ENCODE results near the gene ST6GAL1. TPM values are rescaled to one million over a fixed set of nuclear protein-coding genes. Genes with fewer than 3 reads are reported as not detected.

The ST6GAL1 gene
- total RNA-seq, 1 experiment from 2014 or later = 15.6 TPM

DNA sequence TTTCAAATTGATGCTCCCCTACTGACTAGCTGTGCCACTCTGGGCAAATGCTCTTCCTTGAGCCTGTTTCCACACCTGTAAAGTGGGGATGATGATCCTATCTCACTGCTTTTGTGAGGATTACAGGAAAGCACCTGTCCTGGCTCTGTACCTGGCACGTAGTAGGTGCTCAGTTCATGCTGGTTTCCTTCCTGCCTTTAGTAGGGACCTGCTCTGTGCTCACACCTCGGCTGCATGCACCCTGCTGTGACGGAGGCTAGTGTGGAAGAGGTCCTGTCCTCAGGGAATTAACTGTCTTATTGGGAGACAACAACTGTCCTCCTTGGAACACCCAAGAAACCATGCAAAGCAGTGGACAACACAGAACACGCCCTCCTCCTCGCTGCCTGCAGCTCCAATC, 147.2 kb downstream of the ST6GAL1 start:
- no peak overlapping the region for H3K4me2 ChIP-seq (ENCODE audit: low read length)
- H3K79me2 ChIP-seq (ENCODE audit: insufficient read depth, low read length) = no peaks in the 10 kb centered on the region
- no peak overlapping the region for H3K9ac ChIP-seq (ENCODE audit: low read length)
- H3K36me3 ChIP-seq (ENCODE audit: control insufficient read depth in 1 of 2, insufficient read depth in 2 of 2, low read length in 2 of 2) = no peaks in the 10 kb centered on the region
- no peaks in the 10 kb centered on the region for H4K20me1 ChIP-seq (ENCODE audit: insufficient read depth)
- no peak overlapping the region for H3K27ac ChIP-seq (ENCODE audit: low read depth, low read length)
- H2AFZ ChIP-seq (ENCODE audit: low read depth, low read length, poor library complexity, severe bottlenecking) = no peak overlapping the region
- H3K27me3 ChIP-seq (ENCODE audit: insufficient read depth, low read length) = no peaks in the 10 kb centered on the region
- intact Hi-C loops (cut with micrococcal nuclease) = no loop called here
- H3K4me1 ChIP-seq (ENCODE audit: control insufficient read depth in 1 of 2, insufficient read depth in 2 of 2, low read length in 2 of 2) = no peaks in the 10 kb centered on the region
- H3K4me3 ChIP-seq (replicated peaks in 1 of 2; ENCODE audit: low read depth in 1 of 2, low read length in 2 of 2) = no peak overlapping the region
- TF ChIP-seq, protein P1, sequence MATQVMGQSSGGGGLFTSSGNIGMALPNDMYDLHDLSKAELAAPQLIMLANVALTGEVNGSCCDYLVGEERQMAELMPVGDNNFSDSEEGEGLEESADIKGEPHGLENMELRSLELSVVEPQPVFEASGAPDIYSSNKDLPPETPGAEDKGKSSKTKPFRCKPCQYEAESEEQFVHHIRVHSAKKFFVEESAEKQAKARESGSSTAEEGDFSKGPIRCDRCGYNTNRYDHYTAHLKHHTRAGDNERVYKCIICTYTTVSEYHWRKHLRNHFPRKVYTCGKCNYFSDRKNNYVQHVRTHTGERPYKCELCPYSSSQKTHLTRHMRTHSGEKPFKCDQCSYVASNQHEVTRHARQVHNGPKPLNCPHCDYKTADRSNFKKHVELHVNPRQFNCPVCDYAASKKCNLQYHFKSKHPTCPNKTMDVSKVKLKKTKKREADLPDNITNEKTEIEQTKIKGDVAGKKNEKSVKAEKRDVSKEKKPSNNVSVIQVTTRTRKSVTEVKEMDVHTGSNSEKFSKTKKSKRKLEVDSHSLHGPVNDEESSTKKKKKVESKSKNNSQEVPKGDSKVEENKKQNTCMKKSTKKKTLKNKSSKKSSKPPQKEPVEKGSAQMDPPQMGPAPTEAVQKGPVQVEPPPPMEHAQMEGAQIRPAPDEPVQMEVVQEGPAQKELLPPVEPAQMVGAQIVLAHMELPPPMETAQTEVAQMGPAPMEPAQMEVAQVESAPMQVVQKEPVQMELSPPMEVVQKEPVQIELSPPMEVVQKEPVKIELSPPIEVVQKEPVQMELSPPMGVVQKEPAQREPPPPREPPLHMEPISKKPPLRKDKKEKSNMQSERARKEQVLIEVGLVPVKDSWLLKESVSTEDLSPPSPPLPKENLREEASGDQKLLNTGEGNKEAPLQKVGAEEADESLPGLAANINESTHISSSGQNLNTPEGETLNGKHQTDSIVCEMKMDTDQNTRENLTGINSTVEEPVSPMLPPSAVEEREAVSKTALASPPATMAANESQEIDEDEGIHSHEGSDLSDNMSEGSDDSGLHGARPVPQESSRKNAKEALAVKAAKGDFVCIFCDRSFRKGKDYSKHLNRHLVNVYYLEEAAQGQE (IDR thresholded peaks at IDR 0.05; ENCODE audit: low read depth) = no peak
- TF ChIP-seq EGR1 (IDR thresholded peaks at IDR 0.05; ENCODE audit: low read depth) (no peak), SP1 (IDR thresholded peaks at IDR 0.05; ENCODE audit: low read depth) (no peak), SIN3A (IDR thresholded peaks at IDR 0.05; ENCODE audit: low read depth) (no peak), RAD21 (IDR thresholded peaks at IDR 0.05; ENCODE audit: low read depth) (no peak), FOSL1 (IDR thresholded peaks at IDR 0.05; ENCODE audit: low read depth) (no peak), TCF7L2 (IDR thresholded peaks at IDR 0.05; ENCODE audit: borderline replicate concordance, extremely low read depth, insufficient read depth, insufficient read length) (no peak), YY1 (IDR thresholded peaks at IDR 0.05; ENCODE audit: extremely low read depth, insufficient replicate concordance, low read depth, low read length) (no peak)
- TF ChIP-seq, protein P2, sequence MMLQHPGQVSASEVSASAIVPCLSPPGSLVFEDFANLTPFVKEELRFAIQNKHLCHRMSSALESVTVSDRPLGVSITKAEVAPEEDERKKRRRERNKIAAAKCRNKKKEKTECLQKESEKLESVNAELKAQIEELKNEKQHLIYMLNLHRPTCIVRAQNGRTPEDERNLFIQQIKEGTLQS (IDR thresholded peaks at IDR 0.05) = no peak
- no peaks in the 10 kb centered on the region for H3K9me3 ChIP-seq (ENCODE audit: control insufficient read depth in 1 of 2, insufficient read depth in 1 of 2, low read depth in 1 of 2, low read length in 2 of 2)
- no TSS peak for BruUV-seq (replicated peaks)
- no peaks in the 10 kb centered on the region for H3K9me2 ChIP-seq (ENCODE audit: insufficient read depth)
- ChIA-PET POLR2A (no interaction called here), CTCF (no interaction called here), RAD21 (ENCODE audit: low non-redundant PET in 1 of 2, low total read pairs in 2 of 2, uncharacterized antibody in 2 of 2, unreplicated experiment in 2 of 2) (no interaction called here)
- ATAC-seq (no peak), DNase-seq (ENCODE audit: low read depth, low spot score) (no peak)

All from HCT116 (cell line).